ENCODE data around the gene EIPR1. TPM values are rescaled to one million over a fixed set of nuclear protein-coding genes. Genes with fewer than 3 reads are reported as not detected.
A peak's percentile ranks its signal among the peaks of the same experiment; 100 is the strongest.
"Not testable (repeated sequence)": the region's sequence is repeated elsewhere in the genome, so short reads cannot be mapped to it uniquely, and the experiment has no call there.

The EIPR1 gene
- total and polyA plus RNA-seq, 9 donors = 16.9 to 22.8 (median 18.7) TPM

- no peaks in the 10 kb centered on the region for H3K27me3 ChIP-seq (ENCODE audit: control insufficient read depth, insufficient read depth, low read length)
- no peaks in the 10 kb centered on the region for H3K9me3 ChIP-seq (replicated peaks; ENCODE audit: control insufficient read depth, low read depth, low read length)
- peaks cover 2% of the 10 kb centered on the region for H3K4me1 ChIP-seq (ENCODE audit: control insufficient read depth, insufficient read depth, low read length)
- no CpG with 5 or more reads among the region's 5 CpGs for WGBS (ENCODE audit: insufficient coverage)
- H3K4me3 ChIP-seq (ENCODE audit: low read length) = no peak overlapping the region
- no peak for DNase-seq
- H3K27ac ChIP-seq (ENCODE audit: low read length) = no peak overlapping the region
- H3K36me3 ChIP-seq (ENCODE audit: control insufficient read depth, insufficient read depth, low read length) = no peaks in the 10 kb centered on the region
Measured at GRCh38 chr2:3365219-3365618, 12.4 kb downstream of the EIPR1 start.

GRCh38 chr2:3361518-3362389 is 15.9 kb downstream of the EIPR1 start:
- no peak for DNase-seq
- H3K4me3 ChIP-seq (ENCODE audit: low read length) = no peak overlapping the region
- H3K27ac ChIP-seq (ENCODE audit: low read length) = no peak overlapping the region
- H3K4me1 ChIP-seq (ENCODE audit: control insufficient read depth, insufficient read depth, low read length) = peaks cover 2% of the 10 kb centered on the region
- H3K9me3 ChIP-seq (replicated peaks; ENCODE audit: control insufficient read depth, low read depth, low read length) = no peaks in the 10 kb centered on the region
- no peaks in the 10 kb centered on the region for H3K27me3 ChIP-seq (ENCODE audit: control insufficient read depth, insufficient read depth, low read length)
- 84% methylated on average over 17 of the region's 17 CpGs for WGBS (ENCODE audit: insufficient coverage)
- H3K36me3 ChIP-seq (ENCODE audit: control insufficient read depth, insufficient read depth, low read length) = no peaks in the 10 kb centered on the region

GRCh38 chr2:3357926-3358325 is 19.7 kb downstream of the EIPR1 start:
- WGBS (ENCODE audit: insufficient coverage) = 86% methylated on average over 6 of the region's 8 CpGs
- Histone ChIP-seq H3K4me3 (ENCODE audit: low read length) (no peak overlapping the region), H3K27me3 (ENCODE audit: control insufficient read depth, insufficient read depth, low read length) (no peaks in the 10 kb centered on the region), H3K4me1 (ENCODE audit: control insufficient read depth, insufficient read depth, low read length) (peaks cover 2% of the 10 kb centered on the region), H3K27ac (ENCODE audit: low read length) (no peak overlapping the region), H3K9me3 (replicated peaks; ENCODE audit: control insufficient read depth, low read depth, low read length) (no peaks in the 10 kb centered on the region), H3K36me3 (ENCODE audit: control insufficient read depth, insufficient read depth, low read length) (peaks cover 3% of the 10 kb centered on the region)
- DNase-seq = no peak

- not testable (repeated sequence) for H3K4me1 ChIP-seq (ENCODE audit: control insufficient read depth, insufficient read depth, low read length); H3K27me3 ChIP-seq (ENCODE audit: control insufficient read depth, insufficient read depth, low read length); H3K27ac ChIP-seq (ENCODE audit: low read length); H3K9me3 ChIP-seq (replicated peaks; ENCODE audit: control insufficient read depth, low read depth, low read length); H3K36me3 ChIP-seq (ENCODE audit: control insufficient read depth, insufficient read depth, low read length); H3K4me3 ChIP-seq (ENCODE audit: low read length); DNase-seq
- WGBS (ENCODE audit: insufficient coverage) = no CpG with 5 or more reads among the region's 2 CpGs
Measured at GRCh38 chr2:3357446-3357845, 20.2 kb downstream of the EIPR1 start.

GRCh38 chr2:3356799-3357198 is 20.8 kb downstream of the EIPR1 start:
- Histone ChIP-seq H3K36me3 (ENCODE audit: control insufficient read depth, insufficient read depth, low read length) (peaks cover 6% of the 10 kb centered on the region), H3K27me3 (ENCODE audit: control insufficient read depth, insufficient read depth, low read length) (no peaks in the 10 kb centered on the region), H3K9me3 (replicated peaks; ENCODE audit: control insufficient read depth, low read depth, low read length) (no peaks in the 10 kb centered on the region), H3K4me1 (ENCODE audit: control insufficient read depth, insufficient read depth, low read length) (no peaks in the 10 kb centered on the region), H3K27ac (ENCODE audit: low read length) (no peak overlapping the region), H3K4me3 (ENCODE audit: low read length) (no peak overlapping the region)
- 100% methylated on average over 1 of the region's 2 CpGs for WGBS (ENCODE audit: insufficient coverage)
- DNase-seq = no peak

- Histone ChIP-seq H3K27me3 (ENCODE audit: control insufficient read depth, insufficient read depth, low read length) (no peaks in the 10 kb centered on the region), H3K27ac (ENCODE audit: low read length) (no peak overlapping the region), H3K4me3 (ENCODE audit: low read length) (no peak overlapping the region), H3K4me1 (ENCODE audit: control insufficient read depth, insufficient read depth, low read length) (no peaks in the 10 kb centered on the region), H3K36me3 (ENCODE audit: control insufficient read depth, insufficient read depth, low read length) (peaks cover 6% of the 10 kb centered on the region), H3K9me3 (replicated peaks; ENCODE audit: control insufficient read depth, low read depth, low read length) (no peaks in the 10 kb centered on the region)
- no peak for DNase-seq
- WGBS (ENCODE audit: insufficient coverage) = 78% methylated on average over 4 of the region's 8 CpGs
Measured at GRCh38 chr2:3355951-3356569, 21.6 kb downstream of the EIPR1 start.

GRCh38 chr2:3354986-3355385 is 22.6 kb downstream of the EIPR1 start:
- Histone ChIP-seq H3K4me1 (ENCODE audit: control insufficient read depth, insufficient read depth, low read length) (no peaks in the 10 kb centered on the region), H3K4me3 (ENCODE audit: low read length) (no peak overlapping the region), H3K9me3 (replicated peaks; ENCODE audit: control insufficient read depth, low read depth, low read length) (no peaks in the 10 kb centered on the region), H3K27me3 (ENCODE audit: control insufficient read depth, insufficient read depth, low read length) (no peaks in the 10 kb centered on the region), H3K36me3 (ENCODE audit: control insufficient read depth, insufficient read depth, low read length) (peaks cover 6% of the 10 kb centered on the region), H3K27ac (ENCODE audit: low read length) (no peak overlapping the region)
- DNase-seq = no peak
- WGBS (ENCODE audit: insufficient coverage) = 67% methylated on average over 3 of the region's 3 CpGs

GRCh38 chr2:3349211-3349693 is 28.4 kb downstream of the EIPR1 start:
- Histone ChIP-seq H3K27me3 (ENCODE audit: control insufficient read depth, insufficient read depth, low read length) (no peaks in the 10 kb centered on the region), H3K27ac (ENCODE audit: low read length) (no peak overlapping the region), H3K36me3 (ENCODE audit: control insufficient read depth, insufficient read depth, low read length) (peaks cover 10% of the 10 kb centered on the region), H3K4me1 (ENCODE audit: control insufficient read depth, insufficient read depth, low read length) (no peaks in the 10 kb centered on the region), H3K9me3 (replicated peaks; ENCODE audit: control insufficient read depth, low read depth, low read length) (no peaks in the 10 kb centered on the region), H3K4me3 (ENCODE audit: low read length) (no peak overlapping the region)
- peak; percentile 41 for DNase-seq
- WGBS (ENCODE audit: insufficient coverage) = 58% methylated on average over 10 of the region's 13 CpGs

GRCh38 chr2:3348767-3349166 is 28.9 kb downstream of the EIPR1 start:
- Histone ChIP-seq H3K36me3 (ENCODE audit: control insufficient read depth, insufficient read depth, low read length) (peaks cover 9% of the 10 kb centered on the region), H3K4me1 (ENCODE audit: control insufficient read depth, insufficient read depth, low read length) (no peaks in the 10 kb centered on the region), H3K27me3 (ENCODE audit: control insufficient read depth, insufficient read depth, low read length) (no peaks in the 10 kb centered on the region), H3K4me3 (ENCODE audit: low read length) (no peak overlapping the region), H3K9me3 (replicated peaks; ENCODE audit: control insufficient read depth, low read depth, low read length) (no peaks in the 10 kb centered on the region), H3K27ac (ENCODE audit: low read length) (no peak overlapping the region)
- no peak for DNase-seq
- WGBS (ENCODE audit: insufficient coverage) = 81% methylated on average over 11 of the region's 12 CpGs

- no peak for DNase-seq
- Histone ChIP-seq H3K36me3 (ENCODE audit: control insufficient read depth, insufficient read depth, low read length) (peaks cover 4% of the 10 kb centered on the region), H3K9me3 (replicated peaks; ENCODE audit: control insufficient read depth, low read depth, low read length) (no peaks in the 10 kb centered on the region), H3K27ac (ENCODE audit: low read length) (no peak overlapping the region), H3K27me3 (ENCODE audit: control insufficient read depth, insufficient read depth, low read length) (no peaks in the 10 kb centered on the region), H3K4me1 (ENCODE audit: control insufficient read depth, insufficient read depth, low read length) (no peaks in the 10 kb centered on the region), H3K4me3 (ENCODE audit: low read length) (no peak overlapping the region)
- WGBS (ENCODE audit: insufficient coverage) = 80% methylated on average over 2 of the region's 7 CpGs
Measured at GRCh38 chr2:3345621-3346020, 32.0 kb downstream of the EIPR1 start.

All from muscle of leg (tissue), 11 donors.